Spinal cord (tissue), 10 donors: ENCODE data around the gene DCLK2. TPM values are rescaled to one million over a fixed set of nuclear protein-coding genes. Genes with fewer than 3 reads are reported as not detected.

Experiments
- DNase-seq, 6 donors: peaks; one replicate each; pipeline versions ENCODE4 v3.0.0 to v3.0.0-alpha.2; 2013 to 2015; ENCODE audit warnings: low spot score in 6 of 6, low read depth in 4 of 6
- H3K27ac ChIP-seq: one replicate; pipeline ENCODE4 v1.5.1; 2013; ENCODE audit warnings: low read depth, low read length, control low read depth
- H3K27me3 ChIP-seq: one replicate; pipeline ENCODE4 v1.6.1; 2013; ENCODE audit warnings: low read length; ENCODE audit not compliant: control insufficient read depth, insufficient read depth
- H3K36me3 ChIP-seq: one replicate; pipeline ENCODE4 v1.6.1; 2013; ENCODE audit warnings: low read length; ENCODE audit not compliant: control insufficient read depth, insufficient read depth
- H3K4me1 ChIP-seq: one replicate; pipeline ENCODE4 v1.6.1; 2013; ENCODE audit warnings: low read length; ENCODE audit not compliant: control insufficient read depth, insufficient read depth
- H3K4me3 ChIP-seq: one replicate; pipeline ENCODE4 v1.5.1; 2013; ENCODE audit warnings: low read depth, low read length, control low read depth
- H3K9me3 ChIP-seq: one replicate; pipeline ENCODE4 v1.6.1; 2013; ENCODE audit warnings: low read length; ENCODE audit not compliant: control insufficient read depth, insufficient read depth
- WGBS: methylation state at CpG from one replicate; pipeline ENCODE4 v1.1.5; 2013; ENCODE audit warnings: missing lambda C conversion rate; ENCODE audit not compliant: insufficient coverage; 5-methylcytosine and 5-hydroxymethylcytosine counted together
- polyA plus RNA-seq, 2 donors: library from polyadenylated mRNA; unstranded; fragments of 120-200 nt; gene quantifications; one replicate each; pipeline ENCODE4 v1.2.1, GENCODE V29; 2013; ENCODE audit not compliant: insufficient read length in 2 of 2
- total RNA-seq, 2 donors: library from RNA; depleted of rRNA in 1 of 2; stranded (reverse); fragments of 120-200 nt in 1 of 2; fragments of >200 nt in 1 of 2; gene quantifications; one replicate each; pipeline versions ENCODE4 v1.2.3 to v1.2.4, GENCODE V29; 2013 to 2014
- donor health status: healthy.

DCLK2 gene
- total and polyA plus RNA-seq, 4 donors, result 79.1 to 234 (median 156) TPM

GRCh38 chr4:150065740-150066139, 12.5 kb upstream of the DCLK2 start:
- Histone ChIP-seq H3K9me3 (no peaks in the 10 kb centered on the region), H3K4me3 (no peak overlapping the region), H3K36me3 (no peaks in the 10 kb centered on the region), H3K4me1 (no peaks in the 10 kb centered on the region), H3K27ac (no peak overlapping the region), H3K27me3 (no peaks in the 10 kb centered on the region)
- 70% methylated on average over 2 of the region's 6 CpGs for WGBS
- no peak for DNase-seq

GRCh38 chr4:150067859-150068258, 10.4 kb upstream of the DCLK2 start:
- no peak for DNase-seq
- Histone ChIP-seq H3K36me3 (no peaks in the 10 kb centered on the region), H3K27ac (no peak overlapping the region), H3K9me3 (no peaks in the 10 kb centered on the region), H3K4me1 (no peaks in the 10 kb centered on the region), H3K27me3 (no peaks in the 10 kb centered on the region), H3K4me3 (no peak overlapping the region)
- WGBS, result 87% methylated on average over 2 of the region's 3 CpGs

GRCh38 chr4:150068300-150068960, 9.8 kb upstream of the DCLK2 start:
- no peaks in the 10 kb centered on the region for H3K27me3 ChIP-seq
- DNase-seq, result no peak
- no peaks in the 10 kb centered on the region for H3K36me3 ChIP-seq
- no peak overlapping the region for H3K4me3 ChIP-seq
- no peak overlapping the region for H3K27ac ChIP-seq
- no peaks in the 10 kb centered on the region for H3K4me1 ChIP-seq
- 96% methylated on average over 3 of the region's 6 CpGs for WGBS
- no peaks in the 10 kb centered on the region for H3K9me3 ChIP-seq

- H3K36me3 ChIP-seq, result no peaks in the 10 kb centered on the region
- H3K9me3 ChIP-seq, result no peaks in the 10 kb centered on the region
- DNase-seq, result no peak
- H3K4me1 ChIP-seq, result no peaks in the 10 kb centered on the region
- no peaks in the 10 kb centered on the region for H3K27me3 ChIP-seq
- WGBS, result 20% methylated on average over 1 of the region's 1 CpG
- H3K27ac ChIP-seq, result no peak overlapping the region
- no peak overlapping the region for H3K4me3 ChIP-seq
These were observed 8.9 kb upstream of the DCLK2 start for GRCh38 chr4:150069353-150069752.

- H3K27ac ChIP-seq, result no peak overlapping the region
- no peak for DNase-seq
These were observed 7.6 kb upstream of the DCLK2 start for GRCh38 chr4:150070464-150071170.

GRCh38 chr4:150072471-150072870, 5.8 kb upstream of the DCLK2 start:
- Histone ChIP-seq H3K9me3 (no peaks in the 10 kb centered on the region), H3K4me3 (no peak overlapping the region), H3K27ac (no peak overlapping the region), H3K4me1 (no peaks in the 10 kb centered on the region), H3K36me3 (no peaks in the 10 kb centered on the region), H3K27me3 (no peaks in the 10 kb centered on the region)
- no peak for DNase-seq
- WGBS, result no CpG with 5 or more reads among the region's 4 CpGs

More at GRCh38 chr4:150070464-150071170, 7.6 kb upstream of the DCLK2 start:
- no peaks in the 10 kb centered on the region for H3K4me1 ChIP-seq
- H3K4me3 ChIP-seq, result no peak overlapping the region
- H3K36me3 ChIP-seq, result no peaks in the 10 kb centered on the region
- H3K27me3 ChIP-seq, result no peaks in the 10 kb centered on the region
- no peaks in the 10 kb centered on the region for H3K9me3 ChIP-seq
- WGBS, result no CpG with 5 or more reads among the region's 4 CpGs

- Histone ChIP-seq H3K4me3 (no peak overlapping the region), H3K27ac (no peak overlapping the region), H3K4me1 (no peaks in the 10 kb centered on the region), H3K9me3 (no peaks in the 10 kb centered on the region), H3K27me3 (no peaks in the 10 kb centered on the region), H3K36me3 (no peaks in the 10 kb centered on the region)
- no CpG with 5 or more reads among the region's 2 CpGs for WGBS
- DNase-seq, result peak in 1 of 6 donors; percentile 75
These were observed 5.1 kb upstream of the DCLK2 start for GRCh38 chr4:150072906-150073714.

- Histone ChIP-seq H3K27me3 (no peaks in the 10 kb centered on the region), H3K27ac (no peak overlapping the region), H3K4me3 (no peak overlapping the region), H3K36me3 (peaks cover 2% of the 10 kb centered on the region), H3K4me1 (no peaks in the 10 kb centered on the region), H3K9me3 (no peaks in the 10 kb centered on the region)
- no peak for DNase-seq
- WGBS, result no CpG with 5 or more reads among the region's 2 CpGs
These were observed 4.2 kb upstream of the DCLK2 start for GRCh38 chr4:150074064-150074463.

GRCh38 chr4:150078579-150079080, 385 bp downstream of the DCLK2 start:
- Histone ChIP-seq H3K36me3 (peaks cover 3% of the 10 kb centered on the region), H3K27me3 (no peaks in the 10 kb centered on the region), H3K4me3 (peak overlapping the region; percentile 92), H3K27ac (peak overlapping the region; percentile 90), H3K4me1 (no peaks in the 10 kb centered on the region), H3K9me3 (no peaks in the 10 kb centered on the region)
- WGBS, result under 1% methylated on average over 59 of the region's 59 CpGs
- peak in 2 of 6 donors; percentile 72 to 79 for DNase-seq
